DOHH2 (cell line): Measurements from ENCODE around the gene APOA4.

ENCODE experiments used
- H3F3A ChIP-seq: fragments of 200-600 bp; sonication (generic), shearing (Covaris generic); 2 replicates; pipeline ENCODE4 v1.6.0; 2016; ENCODE audit warnings: antibody characterized with exemption, mild to moderate bottlenecking; ENCODE audit not compliant: control insufficient read depth, insufficient read depth
- H3K27ac ChIP-seq: fragments of 200-600 bp; sonication (generic); 2 replicates; pipeline ENCODE4 v1.5.1; 2014; ENCODE audit warnings: low read depth, mild to moderate bottlenecking, low read length, moderate library complexity
- H3K27me3 ChIP-seq: fragments of 200-600 bp; sonication (generic); 2 replicates; pipeline ENCODE4 v1.6.1; 2014; ENCODE audit warnings: mild to moderate bottlenecking, low read length, mixed read lengths; ENCODE audit not compliant: control insufficient read depth
- H3K36me3 ChIP-seq: fragments of 200-600 bp; sonication (generic); 2 replicates; pipeline ENCODE4 v1.6.1; 2014; ENCODE audit warnings: mild to moderate bottlenecking, low read length, moderate library complexity, mixed read lengths; ENCODE audit not compliant: control insufficient read depth
- H3K4me1 ChIP-seq: fragments of 200-600 bp; sonication (generic); 2 replicates; pipeline ENCODE4 v1.6.1; 2014; ENCODE audit warnings: mild to moderate bottlenecking, low read length, mixed read lengths; ENCODE audit not compliant: control insufficient read depth
- H3K4me2 ChIP-seq: fragments of 200-600 bp; sonication (generic); 2 replicates; pipeline ENCODE4 v1.6.0; 2014; ENCODE audit warnings: mild to moderate bottlenecking, low read length, moderate library complexity
- H3K4me3 ChIP-seq: fragments of 200-600 bp; sonication (generic); 2 replicates; pipeline ENCODE4 v1.5.1; 2014; ENCODE audit warnings: mild to moderate bottlenecking, low read length, mixed read lengths
- H3K79me2 ChIP-seq: fragments of 200-600 bp; sonication (generic); 2 replicates; pipeline ENCODE4 v1.6.1; 2014; ENCODE audit warnings: mild to moderate bottlenecking, low read length, mixed read lengths; ENCODE audit not compliant: control insufficient read depth
- H3K9me2 ChIP-seq: fragments of 200-600 bp; sonication (generic); replicated peaks from 2 replicates; pipeline ENCODE4 v1.6.1; 2014; ENCODE audit warnings: mild to moderate bottlenecking, low read length, mixed read lengths; ENCODE audit not compliant: control insufficient read depth
- H3K9me3 ChIP-seq: fragments of 200-600 bp; sonication (generic); 2 replicates; pipeline ENCODE4 v1.6.1; 2014; ENCODE audit warnings: antibody characterized with exemption, low read length, mixed read lengths; ENCODE audit not compliant: control insufficient read depth, insufficient read depth
- H4K20me1 ChIP-seq: fragments of 200-600 bp; sonication (generic); 2 replicates; pipeline ENCODE4 v1.6.0; 2014; ENCODE audit warnings: low read depth, mild to moderate bottlenecking, antibody characterized with exemption, low read length, moderate library complexity; ENCODE audit not compliant: control insufficient read depth, insufficient read depth
- EZH2phosphoT487 ChIP-seq: fragments of 200-600 bp; sonication (generic); IDR thresholded peaks from 2 replicates; pipeline ENCODE4 v1.6.1; 2017; ENCODE audit warnings: borderline replicate concordance, mild to moderate bottlenecking, antibody characterized with exemption, low read length, moderate library complexity, mixed read lengths
- TF ChIP-seq, protein P1 (sequence below): fragments of 200-600 bp; sonication (generic); IDR thresholded peaks from one replicate; pipeline ENCODE4 v1.5.1; 2014; ENCODE audit warnings: antibody characterized with exemption, mild to moderate bottlenecking, low read depth, low read length; ENCODE audit not compliant: poor library complexity, severe bottlenecking

The APOA4 gene

DNA sequence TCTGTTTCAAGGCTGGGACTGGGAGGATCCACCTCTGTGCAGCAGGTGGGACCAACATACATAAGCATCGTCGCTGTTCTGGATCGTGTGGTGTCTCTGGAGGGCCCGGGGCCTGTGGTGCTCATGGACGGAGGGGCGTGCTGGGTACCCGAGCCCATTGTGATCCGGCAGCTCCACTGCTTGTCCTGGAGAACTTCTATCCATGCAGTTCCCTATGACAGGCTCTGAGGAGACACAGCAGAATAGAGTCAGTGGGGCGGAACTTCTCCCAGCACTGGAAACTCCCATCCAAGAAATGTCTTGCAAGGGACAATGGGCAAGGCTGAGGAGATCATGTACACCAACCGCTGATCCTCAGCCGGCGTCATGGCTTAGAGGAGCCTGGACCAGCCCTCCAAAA, 26.0 kb upstream of the APOA4 start:
- no peaks in the 10 kb centered on the region for H3F3A ChIP-seq
- no peaks in the 10 kb centered on the region for H3K27me3 ChIP-seq
- H3K4me3 ChIP-seq = no peak overlapping the region
- H3K79me2 ChIP-seq = no peaks in the 10 kb centered on the region
- TF ChIP-seq, protein P1, sequence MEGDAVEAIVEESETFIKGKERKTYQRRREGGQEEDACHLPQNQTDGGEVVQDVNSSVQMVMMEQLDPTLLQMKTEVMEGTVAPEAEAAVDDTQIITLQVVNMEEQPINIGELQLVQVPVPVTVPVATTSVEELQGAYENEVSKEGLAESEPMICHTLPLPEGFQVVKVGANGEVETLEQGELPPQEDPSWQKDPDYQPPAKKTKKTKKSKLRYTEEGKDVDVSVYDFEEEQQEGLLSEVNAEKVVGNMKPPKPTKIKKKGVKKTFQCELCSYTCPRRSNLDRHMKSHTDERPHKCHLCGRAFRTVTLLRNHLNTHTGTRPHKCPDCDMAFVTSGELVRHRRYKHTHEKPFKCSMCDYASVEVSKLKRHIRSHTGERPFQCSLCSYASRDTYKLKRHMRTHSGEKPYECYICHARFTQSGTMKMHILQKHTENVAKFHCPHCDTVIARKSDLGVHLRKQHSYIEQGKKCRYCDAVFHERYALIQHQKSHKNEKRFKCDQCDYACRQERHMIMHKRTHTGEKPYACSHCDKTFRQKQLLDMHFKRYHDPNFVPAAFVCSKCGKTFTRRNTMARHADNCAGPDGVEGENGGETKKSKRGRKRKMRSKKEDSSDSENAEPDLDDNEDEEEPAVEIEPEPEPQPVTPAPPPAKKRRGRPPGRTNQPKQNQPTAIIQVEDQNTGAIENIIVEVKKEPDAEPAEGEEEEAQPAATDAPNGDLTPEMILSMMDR = no peak
- TF ChIP-seq EZH2phosphoT487 = no peak
- no peaks in the 10 kb centered on the region for H4K20me1 ChIP-seq
- no peak overlapping the region for H3K27ac ChIP-seq
- no peak overlapping the region for H3K4me2 ChIP-seq
- H3K9me3 ChIP-seq = no peaks in the 10 kb centered on the region
- no peaks in the 10 kb centered on the region for H3K9me2 ChIP-seq
- peaks cover 9% of the 10 kb centered on the region for H3K4me1 ChIP-seq
- H3K36me3 ChIP-seq = peaks cover 44% of the 10 kb centered on the region

DNA sequence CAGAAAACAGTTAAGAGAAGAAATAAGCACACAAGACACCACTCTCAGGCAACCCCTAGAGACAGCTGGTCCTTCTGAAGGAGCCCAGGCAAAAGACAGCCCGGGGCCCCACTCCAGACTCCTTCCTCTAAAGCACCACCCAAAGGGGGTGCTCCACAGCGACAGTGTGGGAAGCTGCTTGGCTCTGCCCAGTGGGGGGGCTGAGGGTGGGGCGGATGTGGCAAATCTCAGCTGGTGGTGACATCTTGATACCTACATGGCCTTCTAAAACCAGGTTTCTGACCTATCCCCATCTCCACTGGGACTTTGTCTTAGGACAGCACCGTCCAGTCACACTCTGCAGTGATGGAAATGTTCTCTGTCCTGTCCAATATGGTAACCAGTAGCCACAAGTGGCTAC, 24.5 kb upstream of the APOA4 start:
- TF ChIP-seq, protein P1 = no peak
- TF ChIP-seq EZH2phosphoT487 = no peak
- Histone ChIP-seq H3K27me3 (no peaks in the 10 kb centered on the region), H3K27ac (no peak overlapping the region), H3K4me3 (no peak overlapping the region), H3K36me3 (peaks cover 37% of the 10 kb centered on the region), H4K20me1 (no peaks in the 10 kb centered on the region), H3F3A (no peaks in the 10 kb centered on the region), H3K4me1 (no peaks in the 10 kb centered on the region), H3K79me2 (no peaks in the 10 kb centered on the region), H3K4me2 (no peak overlapping the region), H3K9me2 (no peaks in the 10 kb centered on the region), H3K9me3 (no peaks in the 10 kb centered on the region)

DNA sequence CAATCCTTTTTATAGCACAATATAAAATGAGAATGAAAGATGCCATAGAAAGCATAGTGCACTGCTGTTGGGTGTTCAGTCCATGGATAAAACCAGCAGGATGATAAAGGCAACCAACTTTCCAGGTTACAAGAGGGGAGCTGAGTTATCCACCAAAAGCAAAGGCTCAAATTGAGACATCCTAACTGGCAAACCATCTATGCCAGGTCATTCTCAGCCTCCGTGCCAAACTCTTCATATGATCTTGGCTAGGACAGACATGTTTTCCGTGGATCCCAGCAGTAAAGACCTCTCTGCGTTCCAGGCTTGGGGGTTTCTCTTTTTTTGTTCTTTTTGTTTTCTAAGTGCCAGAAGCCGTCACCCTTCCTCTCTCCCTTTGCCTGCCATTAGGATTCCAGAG, 21.6 kb upstream of the APOA4 start:
- no peak overlapping the region for H3K4me3 ChIP-seq
- H3K4me2 ChIP-seq = no peak overlapping the region
- H3K27ac ChIP-seq = no peak overlapping the region
- H4K20me1 ChIP-seq = no peaks in the 10 kb centered on the region
- no peaks in the 10 kb centered on the region for H3K79me2 ChIP-seq
- no peaks in the 10 kb centered on the region for H3K27me3 ChIP-seq
- no peak for TF ChIP-seq EZH2phosphoT487
- TF ChIP-seq, protein P1 = no peak
- peaks cover 35% of the 10 kb centered on the region for H3K36me3 ChIP-seq
- no peaks in the 10 kb centered on the region for H3K9me2 ChIP-seq
- no peaks in the 10 kb centered on the region for H3K4me1 ChIP-seq
- H3K9me3 ChIP-seq = no peaks in the 10 kb centered on the region
- no peaks in the 10 kb centered on the region for H3F3A ChIP-seq

DNA sequence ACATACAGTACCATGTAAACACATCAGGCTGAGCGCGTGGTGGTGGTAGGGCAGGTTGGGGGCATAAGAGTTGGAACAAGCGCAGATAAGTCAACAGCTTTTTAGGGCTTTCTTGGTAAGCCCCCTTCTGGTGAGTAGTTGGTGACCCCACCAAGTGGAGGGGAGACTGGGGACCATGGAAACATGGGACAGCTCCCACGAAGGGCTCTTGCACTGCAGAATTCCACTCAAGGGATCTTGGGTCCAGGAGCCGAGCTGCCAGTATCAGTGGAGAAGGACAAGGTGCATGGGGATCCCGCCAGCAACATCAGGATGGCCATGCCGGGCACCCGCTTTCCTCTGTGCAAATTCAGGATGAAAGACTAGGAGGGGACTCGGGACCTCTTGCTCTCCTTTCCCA, 20.6 kb upstream of the APOA4 start:
- no peaks in the 10 kb centered on the region for H3K4me1 ChIP-seq
- no peaks in the 10 kb centered on the region for H3K9me3 ChIP-seq
- no peaks in the 10 kb centered on the region for H4K20me1 ChIP-seq
- no peaks in the 10 kb centered on the region for H3K27me3 ChIP-seq
- no peak overlapping the region for H3K4me3 ChIP-seq
- H3K27ac ChIP-seq = no peak overlapping the region
- no peaks in the 10 kb centered on the region for H3K79me2 ChIP-seq
- no peak overlapping the region for H3K4me2 ChIP-seq
- H3F3A ChIP-seq = no peaks in the 10 kb centered on the region
- TF ChIP-seq, protein P1 = no peak
- TF ChIP-seq EZH2phosphoT487 = no peak
- H3K9me2 ChIP-seq = no peaks in the 10 kb centered on the region
- H3K36me3 ChIP-seq = peaks cover 29% of the 10 kb centered on the region
